Stimulated activated CD4-positive, alpha-beta T cell treated with anti-CD3 and anti-CD28 coated beads, Interleukin-1b, Interleukin-23, amount 100 ng/mL, for 4 hours (primary cell): ENCODE data around the gene CCDC171.

Experiments
- DNase-seq, 2 donors: peaks; one replicate each; pipeline ENCODE4 v3.0.0-alpha.2; 2020; ENCODE audit warnings: low read depth in 2 of 2

CCDC171 gene

DNA sequence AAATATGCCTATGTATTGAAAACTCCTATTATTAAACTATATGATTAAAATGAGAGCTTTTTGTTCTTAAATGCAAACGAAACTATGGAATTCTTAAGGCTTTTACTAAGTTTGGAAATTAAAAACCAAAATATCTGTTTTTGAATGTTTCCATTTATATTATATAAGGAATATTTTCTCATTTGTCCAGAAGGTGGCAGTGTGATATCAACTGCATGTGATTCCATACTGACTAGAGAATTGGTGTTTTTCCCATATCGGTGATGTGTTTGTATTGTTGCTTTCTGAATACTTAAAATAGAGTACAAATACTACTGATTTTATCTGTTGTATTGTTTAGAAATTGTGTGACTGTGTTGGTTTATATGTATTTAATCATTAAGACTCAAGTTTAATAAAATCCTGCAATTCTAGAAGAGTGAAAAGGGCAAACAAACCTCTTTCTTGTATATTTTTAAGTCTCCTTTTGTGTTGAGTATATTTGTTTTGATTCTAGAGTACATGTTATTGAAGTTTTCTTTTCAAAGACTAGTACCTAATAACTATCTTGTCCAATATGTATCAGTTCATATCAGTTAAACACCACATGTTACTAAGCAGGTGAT is 320.8 kb downstream of the CCDC171 start:
- no peak for DNase-seq

DNA sequence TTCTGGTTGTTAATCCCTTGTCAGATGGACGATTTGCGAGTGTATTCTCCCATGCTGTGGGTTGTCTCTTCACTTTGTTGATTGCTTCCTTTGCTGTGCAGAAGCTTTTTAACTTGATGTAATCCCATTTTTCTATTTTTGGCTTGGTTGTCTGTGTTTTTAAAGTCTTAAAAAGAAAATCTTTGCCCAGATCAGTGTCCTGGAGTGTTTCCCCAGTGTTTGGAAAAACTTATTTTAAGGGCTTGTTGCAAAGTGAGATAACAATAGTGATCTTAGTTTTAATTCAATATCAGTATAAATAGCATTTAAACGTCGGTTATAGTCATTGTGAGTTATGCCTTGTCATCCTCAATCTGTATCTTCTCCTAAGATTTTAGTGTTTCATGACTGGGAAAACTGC is 329.5 kb downstream of the CCDC171 start:
- DNase-seq, result no peak

DNA sequence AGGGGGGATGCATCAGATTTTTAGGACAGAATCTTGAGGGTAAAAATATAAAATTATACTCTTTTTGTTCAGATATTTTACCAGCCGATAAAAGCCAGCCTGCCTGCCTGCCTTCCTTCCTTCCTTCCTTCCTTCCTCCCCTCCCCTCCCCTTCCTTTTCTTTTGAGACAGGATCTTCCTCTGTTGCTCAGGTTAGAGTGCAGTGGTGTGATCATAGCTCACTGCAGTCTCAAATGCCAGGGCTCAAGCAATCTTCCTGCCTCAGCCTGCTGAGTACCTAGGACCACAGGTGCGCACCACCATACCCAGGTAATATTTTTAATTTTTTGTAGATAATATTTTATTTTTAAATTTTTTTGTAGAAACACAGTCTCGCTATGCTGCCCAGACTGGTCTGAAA is 330.0 kb downstream of the CCDC171 start:
- DNase-seq, result no peak

DNA sequence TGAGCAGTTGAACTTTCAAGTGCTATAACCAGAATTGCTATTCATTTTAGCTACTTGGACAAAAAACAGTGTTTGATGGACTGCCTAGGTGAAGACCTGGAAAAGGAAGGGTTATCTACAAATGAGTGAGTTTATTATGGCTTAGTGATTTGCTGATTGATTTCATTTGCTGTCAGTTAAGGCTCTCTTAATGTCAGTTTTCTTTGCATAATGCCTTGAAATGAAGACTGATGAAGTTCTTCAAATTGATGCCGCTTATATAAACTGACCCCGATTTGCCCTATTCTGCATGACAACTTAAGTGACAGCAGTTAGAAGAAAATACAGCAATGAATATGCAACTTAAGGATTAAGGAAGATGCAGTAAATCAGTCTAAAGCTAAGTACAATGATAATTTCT is 332.6 kb downstream of the CCDC171 start:
- DNase-seq, result no peak

DNA sequence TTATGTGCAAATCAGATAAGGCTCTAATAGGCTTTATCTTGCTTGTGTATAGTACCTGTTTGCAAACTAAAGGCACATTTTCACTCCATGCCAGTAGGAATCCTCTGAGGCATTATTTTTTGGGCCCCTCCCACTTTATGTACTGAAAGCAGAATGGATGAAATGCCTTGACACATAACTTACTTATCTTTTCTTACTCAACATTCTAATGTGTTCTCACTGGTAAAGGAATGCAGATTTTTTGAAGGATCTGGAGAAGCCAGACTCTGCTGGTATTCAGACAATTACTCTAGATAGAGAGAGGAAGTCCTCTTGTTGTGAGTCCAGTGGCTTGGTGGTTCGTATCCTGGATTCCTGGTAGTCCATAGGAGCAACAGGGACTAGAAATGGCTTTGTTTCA is 336.7 kb downstream of the CCDC171 start:
- DNase-seq, result no peak

DNA sequence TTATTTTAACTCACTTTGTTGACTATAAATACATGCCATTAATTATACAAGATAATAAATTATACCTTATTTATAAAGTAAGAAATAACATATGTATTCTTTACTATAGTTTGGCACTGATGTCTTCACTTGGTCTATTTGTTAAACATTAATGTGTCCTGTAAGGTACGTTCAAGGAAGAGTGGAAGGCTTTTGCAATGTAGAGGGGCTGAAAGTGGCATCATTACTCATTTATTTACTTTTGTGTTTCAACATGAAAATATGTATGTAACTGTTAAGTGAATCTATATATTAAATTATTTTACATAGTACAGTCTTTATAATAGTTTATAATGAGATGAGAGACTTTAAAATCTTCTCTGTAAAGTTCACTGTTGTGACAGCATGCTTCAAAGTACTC is 348.7 kb downstream of the CCDC171 start:
- DNase-seq, result no peak

DNA sequence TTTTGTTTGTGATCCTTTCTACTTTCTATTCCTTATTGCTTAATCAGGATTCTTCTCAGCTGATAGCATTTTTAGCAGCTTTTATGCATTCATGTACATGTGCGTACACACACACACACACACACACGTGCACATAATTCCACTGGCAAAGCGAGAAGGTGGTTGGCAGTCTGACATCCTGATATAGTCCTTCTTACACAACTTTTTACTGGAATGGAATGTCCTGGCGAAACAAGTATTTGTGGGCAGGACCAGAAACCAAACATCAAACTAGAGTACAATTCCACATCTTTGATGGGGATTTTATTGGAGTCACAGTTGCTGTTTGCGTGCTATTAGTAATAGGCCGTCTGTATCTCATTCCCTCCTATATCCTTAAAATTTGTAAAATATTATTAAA is 356.5 kb downstream of the CCDC171 start:
- DNase-seq, result no peak

DNA sequence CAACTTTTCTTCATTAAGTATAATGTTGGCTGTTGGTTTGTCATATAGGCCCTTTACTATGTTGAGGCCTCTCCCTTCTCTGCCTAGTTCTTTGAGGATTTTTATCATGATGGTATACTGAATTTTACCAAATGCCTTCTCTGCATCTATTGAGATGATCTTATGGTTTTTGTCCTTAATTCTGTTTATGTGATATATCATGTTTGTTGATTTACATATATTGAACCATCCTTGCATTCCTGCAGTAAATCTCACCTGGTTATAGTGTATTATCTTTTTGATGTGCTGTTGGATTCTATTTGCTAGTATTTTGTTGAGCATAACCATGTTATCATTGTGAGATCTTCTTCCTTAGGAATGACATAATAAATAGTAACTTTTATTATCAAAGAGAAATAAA is 362.9 kb downstream of the CCDC171 start:
- DNase-seq, result no peak

DNA sequence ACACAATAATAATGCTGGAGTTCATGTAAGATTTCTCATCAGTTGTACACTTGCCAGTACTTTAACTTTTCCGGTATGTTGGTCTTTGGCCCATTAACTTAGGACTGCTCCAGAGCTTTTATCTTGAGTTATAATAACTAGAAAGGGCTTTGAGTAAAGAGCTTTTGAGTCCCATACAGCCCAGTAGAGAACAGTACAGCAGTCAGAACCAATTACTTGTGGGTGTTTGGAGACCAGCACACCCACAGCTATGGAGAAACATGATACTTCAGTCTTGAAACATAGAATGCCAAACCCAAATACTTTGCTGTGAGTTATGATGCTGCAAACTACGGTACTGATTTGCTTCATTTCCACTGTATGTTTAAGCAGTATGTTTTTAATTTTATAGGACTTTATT is 374.3 kb downstream of the CCDC171 start:
- DNase-seq, result no peak

DNA sequence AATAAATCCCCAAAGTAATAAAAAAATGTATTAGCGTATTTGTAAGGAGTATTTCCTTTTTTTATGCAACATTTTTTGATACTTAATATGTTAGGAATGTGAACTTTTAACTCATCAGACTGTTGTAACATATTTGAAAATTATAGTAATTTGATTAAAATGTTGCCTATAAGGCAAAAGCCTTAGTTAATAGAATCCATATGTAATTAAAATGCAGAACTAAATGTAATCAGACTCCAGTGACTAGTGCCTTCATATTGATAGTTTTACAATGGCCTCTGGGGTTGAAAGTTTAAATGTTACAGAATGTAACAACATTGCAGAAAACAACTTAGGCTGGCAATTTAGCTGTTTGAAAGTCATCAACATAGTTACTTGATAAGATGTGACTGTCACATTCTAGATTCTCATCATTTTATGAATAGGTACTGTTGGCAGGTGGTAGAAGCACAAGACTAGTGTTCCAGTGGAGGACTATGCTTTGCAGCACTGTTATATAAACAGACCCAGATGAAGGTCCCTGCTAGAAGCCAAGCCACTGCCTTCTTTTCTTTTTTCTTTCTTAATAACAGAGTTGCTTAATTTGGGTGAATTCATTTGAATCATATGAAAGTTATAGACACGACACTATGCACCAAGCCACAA is 382.9 kb downstream of the CCDC171 start:
- DNase-seq, result no peak

DNA sequence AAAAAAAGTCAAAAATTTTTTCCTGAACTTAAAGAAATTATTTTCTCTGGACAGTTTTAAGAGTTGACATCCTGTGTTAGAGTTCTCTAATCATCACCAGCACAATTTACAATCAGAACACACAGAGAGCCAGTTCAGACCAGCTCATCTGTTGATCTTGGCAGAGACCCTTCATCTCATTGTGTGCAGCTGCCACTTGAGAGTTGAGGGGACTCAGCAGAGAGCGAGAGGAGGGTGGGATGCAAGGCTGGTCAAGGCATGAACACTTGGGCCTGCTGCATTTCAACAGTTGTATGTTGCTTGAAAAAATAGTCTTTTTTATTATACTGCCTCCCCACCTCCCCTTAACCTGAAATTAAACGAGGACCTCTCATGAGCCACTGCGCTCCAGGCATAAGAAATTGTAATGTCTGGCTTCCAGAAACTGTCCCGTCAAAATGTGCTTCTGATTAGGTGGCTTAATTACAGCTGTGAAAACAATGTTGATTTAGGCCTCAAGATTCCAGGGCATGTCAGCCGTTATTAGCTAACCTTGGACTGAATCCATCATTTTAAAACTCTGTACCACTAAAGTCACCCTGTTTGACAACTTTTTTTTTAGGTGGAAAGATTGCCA is 383.6 kb downstream of the CCDC171 start:
- DNase-seq, result no peak

DNA sequence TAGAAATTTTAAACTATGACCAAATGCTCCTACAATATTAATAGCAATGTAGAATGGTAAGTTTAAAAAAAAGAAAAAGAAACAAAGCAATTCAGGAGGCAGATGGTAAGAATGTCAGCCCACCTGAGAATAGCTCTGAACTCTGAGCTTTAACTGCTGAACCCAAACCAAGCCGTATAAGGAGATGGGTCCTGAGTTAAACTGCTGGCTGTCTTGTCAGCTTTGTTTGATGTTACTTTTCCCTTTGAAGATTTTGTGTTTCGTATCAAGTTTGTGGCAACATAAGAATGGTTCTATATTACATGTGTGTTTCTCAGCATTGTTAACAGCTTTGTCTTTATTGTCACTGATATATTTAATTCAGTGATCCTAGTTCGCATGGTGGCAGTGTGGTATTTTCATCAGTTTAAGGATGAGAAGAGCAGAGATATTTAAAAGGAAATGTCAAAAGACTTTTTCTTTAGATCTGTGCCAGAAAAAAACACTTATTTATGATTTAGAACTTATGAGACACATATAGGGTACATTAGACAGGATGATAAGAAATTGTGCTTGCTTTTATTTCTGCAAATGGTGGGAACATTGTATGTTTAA is 390.1 kb downstream of the CCDC171 start:
- no peak for DNase-seq

DNA sequence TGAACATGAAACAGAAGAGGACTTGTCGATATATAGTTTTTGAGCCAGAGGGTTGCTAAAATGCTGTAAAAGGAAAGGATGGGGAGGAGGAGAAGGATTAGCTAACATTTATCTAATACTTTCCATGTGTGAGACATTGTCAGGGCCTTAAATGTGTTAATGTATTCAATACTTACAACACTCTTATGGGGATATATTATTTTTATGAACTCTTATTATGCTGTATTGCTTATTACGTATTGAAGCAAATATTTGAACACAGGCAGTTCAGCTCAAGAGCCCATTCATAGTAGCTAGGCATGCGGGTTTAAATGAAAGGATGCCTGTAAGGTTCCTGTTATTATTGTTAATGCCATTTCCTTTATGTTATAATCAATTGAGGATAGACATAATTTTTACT is 391.5 kb downstream of the CCDC171 start:
- DNase-seq, result no peak

DNA sequence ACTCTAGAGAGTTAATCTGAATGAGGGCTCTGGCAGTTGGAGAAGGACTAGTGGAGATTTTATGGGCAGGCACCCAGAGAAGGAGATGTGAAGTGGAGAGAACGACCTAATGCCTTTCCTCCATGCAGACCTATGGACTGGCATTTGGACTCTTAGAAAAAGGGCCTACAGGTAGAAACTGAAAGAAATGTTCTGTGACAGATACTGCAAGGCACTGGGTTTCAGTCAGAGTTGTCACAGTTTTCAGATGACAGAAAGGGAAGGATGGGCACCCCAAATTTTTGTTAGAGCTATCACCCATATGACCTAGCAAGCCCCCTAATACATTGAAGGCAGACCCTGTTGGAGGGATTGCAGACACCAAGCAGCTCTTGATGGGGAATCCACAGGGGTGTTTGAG is 406.8 kb downstream of the CCDC171 start:
- no peak for DNase-seq

DNA sequence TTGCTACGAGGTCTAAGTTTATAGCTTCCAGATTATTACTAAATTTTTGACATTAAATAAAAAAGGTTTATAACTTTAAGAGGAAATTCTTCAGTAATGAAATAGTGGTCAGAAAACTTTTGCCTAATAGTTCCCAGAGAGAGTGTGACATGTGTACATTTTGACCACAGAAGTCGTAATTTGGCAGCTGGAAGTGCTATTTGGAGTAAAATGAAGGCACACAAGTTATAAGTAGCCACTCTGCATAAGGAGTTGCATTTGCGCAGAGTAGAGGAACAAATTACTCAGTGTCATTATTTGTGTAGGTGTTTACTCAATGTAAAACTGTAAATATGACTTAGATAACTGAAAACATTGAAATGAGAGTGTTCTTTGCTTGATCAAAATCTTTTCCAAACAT is 408.4 kb downstream of the CCDC171 start:
- DNase-seq, result no peak

DNA sequence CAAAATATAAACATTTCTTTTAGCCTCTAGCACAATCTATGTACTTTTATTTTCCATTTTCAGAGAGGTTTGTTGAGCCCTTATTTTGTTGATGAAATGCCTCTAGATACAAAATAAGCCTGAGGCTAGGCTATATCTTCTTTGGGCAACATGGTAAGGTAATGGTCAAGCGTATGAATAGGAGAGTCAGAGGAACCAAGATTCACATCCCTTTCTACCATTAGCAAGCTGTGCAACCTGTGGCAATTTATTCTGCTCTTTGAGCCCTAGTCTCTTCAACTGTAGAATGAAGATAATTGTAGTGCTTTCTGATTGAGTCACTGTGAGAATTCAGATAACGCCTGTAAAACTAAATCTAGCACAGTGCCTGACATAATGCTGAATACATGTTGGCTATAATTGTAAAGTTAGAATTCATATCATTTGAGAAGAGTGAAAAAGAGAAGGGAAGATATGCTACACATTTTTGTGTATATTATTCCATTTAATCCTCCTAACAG is 412.5 kb downstream of the CCDC171 start:
- no peak for DNase-seq

DNA sequence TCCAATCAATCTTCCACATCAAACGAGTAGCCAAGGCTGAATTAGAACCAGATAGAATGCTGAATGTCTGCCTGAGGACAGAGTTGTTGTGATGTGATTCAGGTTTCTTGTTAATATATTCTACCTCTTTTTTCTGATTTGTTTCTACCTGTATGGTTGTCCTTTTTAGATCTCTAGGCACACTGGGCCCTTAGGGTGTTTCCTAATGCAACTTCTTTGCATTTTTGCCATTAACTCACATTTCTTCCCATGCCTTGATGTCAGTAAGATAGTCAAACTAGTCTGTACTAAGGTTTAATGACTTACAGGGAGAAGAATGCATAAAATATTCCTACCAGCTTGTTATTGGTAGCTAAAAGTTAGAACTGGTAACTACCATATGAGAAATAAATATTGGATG is 413.6 kb downstream of the CCDC171 start:
- DNase-seq, result no peak

DNA sequence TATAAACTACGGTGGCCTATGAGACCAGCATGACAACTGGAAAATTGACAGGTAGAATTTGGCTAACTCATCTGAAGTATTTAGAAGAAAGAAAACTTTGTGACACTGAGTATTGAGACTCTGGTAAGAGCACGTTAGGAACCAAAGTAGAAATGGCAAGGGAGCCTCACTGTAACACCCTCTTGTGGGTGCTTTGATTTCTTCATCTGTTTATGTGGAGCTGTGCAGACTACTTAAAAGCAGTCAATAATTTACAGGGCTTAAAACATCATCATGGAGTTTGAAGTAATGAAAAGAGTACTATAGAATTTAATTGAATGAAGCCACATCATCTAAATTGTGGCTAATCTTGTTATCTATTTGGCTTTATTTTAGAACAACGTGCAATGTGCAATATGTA is 414.2 kb downstream of the CCDC171 start:
- no peak for DNase-seq

DNA sequence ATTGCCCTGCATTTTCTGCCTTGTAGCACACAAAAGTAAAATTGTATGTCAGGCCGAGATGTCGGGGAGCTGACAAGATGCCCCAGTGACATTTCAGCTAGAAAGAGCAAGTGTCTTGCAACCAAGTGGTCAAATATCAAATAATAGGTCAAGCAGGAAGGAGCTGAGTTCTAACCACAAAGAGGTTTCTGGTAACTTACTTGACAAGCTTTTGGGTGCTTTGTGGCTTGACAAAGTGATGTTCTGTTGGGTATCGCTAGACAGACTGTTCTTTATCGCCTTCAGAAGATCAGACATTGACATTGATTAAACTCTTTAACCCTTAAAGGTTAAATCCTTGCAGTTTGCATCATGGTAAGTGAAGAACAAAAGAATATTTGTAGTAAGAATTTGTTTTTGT is 419.9 kb downstream of the CCDC171 start:
- DNase-seq, result no peak

DNA sequence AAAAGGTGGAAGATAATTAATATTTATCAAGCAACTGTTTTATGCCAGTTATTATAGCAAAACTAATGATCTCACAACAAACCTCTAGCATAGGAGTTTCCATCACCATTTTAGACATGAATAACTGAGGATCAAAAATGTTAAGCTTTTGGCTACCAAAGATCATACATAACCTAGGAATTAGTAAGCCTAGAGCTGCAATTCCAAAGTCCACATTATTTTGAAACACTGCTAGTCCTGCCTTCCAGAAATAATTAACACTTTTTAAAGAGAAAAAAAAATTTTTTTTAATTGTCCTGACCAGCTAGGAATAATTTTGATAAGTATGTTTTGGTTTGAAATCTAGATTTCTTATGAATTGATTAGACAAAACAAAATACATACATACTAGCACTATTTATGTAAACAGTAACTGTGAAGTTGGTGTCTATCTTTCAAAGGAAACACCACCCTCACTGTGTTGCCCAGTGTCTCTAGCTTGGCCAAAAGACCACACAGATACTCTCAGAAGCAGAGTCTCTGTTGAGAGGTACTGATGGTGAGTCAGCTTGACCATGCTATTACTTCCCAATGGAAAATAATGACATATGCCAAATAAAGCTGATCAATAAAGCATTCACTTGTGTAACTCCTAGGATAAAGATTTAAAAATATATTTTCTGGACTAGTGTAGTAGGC is 422.4 kb downstream of the CCDC171 start:
- no peak for DNase-seq

DNA sequence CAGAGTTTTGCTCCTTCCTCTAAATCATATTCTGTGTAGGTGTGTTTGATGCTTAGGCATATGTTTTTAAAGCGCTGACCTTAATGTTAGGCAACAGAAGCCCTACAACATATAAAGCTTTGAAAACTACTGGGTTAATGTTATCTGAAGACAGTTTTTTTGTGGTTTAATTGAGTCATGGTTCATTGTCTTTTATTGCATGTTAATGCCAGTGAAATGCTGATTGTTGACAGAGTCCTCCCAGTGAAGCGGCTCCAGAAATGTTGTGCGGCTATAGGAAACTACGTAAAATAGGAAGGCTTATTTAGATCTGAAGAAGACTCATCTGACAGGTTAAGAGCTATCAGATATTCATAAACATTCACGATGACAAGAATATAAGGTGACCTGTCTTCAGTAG is 424.6 kb downstream of the CCDC171 start:
- DNase-seq, result no peak

DNA sequence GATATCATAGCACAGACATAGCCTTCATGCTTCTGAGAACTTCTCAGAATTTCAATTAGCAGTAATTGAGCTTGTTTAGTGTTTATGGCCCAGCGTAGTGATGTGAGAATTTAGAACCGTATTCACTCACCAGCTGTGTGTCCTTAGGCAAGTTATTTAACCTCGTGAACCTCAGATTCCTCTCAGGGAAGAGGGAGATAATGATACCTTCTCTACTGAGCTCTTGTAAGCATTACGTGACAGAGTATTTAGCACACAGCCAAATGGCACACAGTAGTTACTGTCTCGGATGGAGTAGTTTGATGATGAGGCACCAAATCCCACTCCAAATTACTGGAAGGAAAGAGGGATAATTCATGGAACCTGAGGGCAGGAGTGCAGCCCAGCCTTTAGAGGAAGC is 429.3 kb downstream of the CCDC171 start:
- no peak for DNase-seq
